C1 segment of cervical spinal cord (tissue), 14 donors: Measurements from ENCODE around the gene EID2B.
A peak's percentile ranks its signal among the peaks of the same experiment; 100 is the strongest.

Experiments
- DNase-seq, 14 donors: peaks; one replicate each; lab custom pipeline; 2025; lab: John Stamatoyannopoulos, UW

Gene EID2B

DNA sequence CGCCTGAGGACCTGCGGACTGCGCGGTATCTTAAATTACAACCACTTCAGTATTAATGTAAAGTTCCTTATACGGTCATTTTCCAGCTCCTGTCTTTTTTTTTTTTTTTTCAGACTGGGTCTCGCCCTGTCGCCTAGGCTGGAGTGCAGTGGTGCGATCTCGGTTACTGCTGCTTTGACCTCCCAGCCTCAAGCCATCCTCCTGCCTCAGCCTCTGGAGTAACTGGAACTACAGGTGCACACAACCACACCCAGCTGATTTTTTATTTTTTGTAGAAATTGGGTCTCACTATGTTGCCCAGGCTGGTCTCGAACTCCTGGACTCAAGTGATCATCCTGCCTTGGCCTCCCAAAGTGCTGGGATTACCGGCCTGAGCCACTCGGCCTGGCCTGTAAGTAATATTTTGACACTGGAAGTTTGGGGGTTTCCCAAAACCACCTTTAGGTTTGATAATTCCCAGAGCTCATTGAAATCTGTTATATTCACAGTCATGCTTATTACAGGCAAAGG, 406 bp upstream of the EID2B start:
- DNase-seq = no peak

DNA sequence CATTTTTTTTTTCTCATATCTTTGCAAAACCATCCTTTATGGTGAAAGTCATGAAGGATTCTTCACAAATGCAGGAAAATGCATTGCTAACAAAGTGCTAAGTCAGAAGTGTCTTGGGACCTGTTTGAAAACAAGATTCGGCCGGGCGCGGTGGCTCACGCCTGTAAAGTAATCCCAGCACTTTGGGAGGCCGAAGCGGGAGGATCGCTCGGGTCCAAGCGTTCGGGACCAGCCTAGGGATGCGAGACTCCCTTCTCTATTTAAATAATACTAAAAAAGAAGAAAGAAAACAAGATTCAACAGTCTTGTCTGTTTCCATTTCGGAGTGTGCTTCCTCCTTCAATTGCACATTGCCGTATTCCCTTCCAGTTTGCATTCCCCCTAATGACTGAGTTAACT, 819 bp downstream of the EID2B start:
- no peak for DNase-seq

DNA sequence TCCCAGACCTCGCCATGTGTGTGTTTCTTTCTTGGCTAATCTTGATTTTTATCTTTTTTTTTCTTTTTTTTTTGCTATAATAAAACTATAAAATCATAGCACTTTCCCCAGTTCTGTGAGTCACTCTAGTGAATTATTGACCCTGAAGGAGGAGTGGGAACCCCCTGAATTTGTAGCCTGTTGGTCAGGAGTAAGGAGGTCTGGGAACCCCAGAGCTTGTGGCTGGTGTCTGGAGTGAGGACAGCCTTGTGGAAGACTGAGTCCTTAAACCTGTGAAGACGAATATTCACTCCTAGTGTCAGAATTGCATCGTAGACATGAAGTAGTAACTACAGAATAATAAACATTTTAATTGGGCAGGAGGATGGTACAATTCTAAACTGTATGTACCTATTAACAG, 7.4 kb downstream of the EID2B start:
- no peak for DNase-seq

DNA sequence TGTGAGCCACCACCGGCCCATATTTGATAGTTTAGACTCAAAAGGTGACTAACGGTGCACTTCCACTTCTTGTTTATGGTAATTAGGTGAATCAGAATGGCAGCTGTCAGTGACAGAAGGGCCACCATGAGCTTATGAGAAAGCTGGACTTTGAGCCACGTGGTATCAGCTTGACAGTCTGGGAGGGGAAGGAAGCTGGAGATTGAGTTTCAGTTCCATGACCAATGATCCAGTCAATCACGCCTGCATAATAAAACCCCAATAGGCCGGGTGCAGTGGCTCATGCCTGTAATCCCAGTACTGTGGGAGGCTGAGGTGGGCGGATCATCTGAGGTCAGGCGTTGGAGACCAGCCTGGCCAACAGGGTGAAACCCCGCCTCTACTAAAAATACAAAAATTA, 8.2 kb downstream of the EID2B start:
- no peak for DNase-seq

DNA sequence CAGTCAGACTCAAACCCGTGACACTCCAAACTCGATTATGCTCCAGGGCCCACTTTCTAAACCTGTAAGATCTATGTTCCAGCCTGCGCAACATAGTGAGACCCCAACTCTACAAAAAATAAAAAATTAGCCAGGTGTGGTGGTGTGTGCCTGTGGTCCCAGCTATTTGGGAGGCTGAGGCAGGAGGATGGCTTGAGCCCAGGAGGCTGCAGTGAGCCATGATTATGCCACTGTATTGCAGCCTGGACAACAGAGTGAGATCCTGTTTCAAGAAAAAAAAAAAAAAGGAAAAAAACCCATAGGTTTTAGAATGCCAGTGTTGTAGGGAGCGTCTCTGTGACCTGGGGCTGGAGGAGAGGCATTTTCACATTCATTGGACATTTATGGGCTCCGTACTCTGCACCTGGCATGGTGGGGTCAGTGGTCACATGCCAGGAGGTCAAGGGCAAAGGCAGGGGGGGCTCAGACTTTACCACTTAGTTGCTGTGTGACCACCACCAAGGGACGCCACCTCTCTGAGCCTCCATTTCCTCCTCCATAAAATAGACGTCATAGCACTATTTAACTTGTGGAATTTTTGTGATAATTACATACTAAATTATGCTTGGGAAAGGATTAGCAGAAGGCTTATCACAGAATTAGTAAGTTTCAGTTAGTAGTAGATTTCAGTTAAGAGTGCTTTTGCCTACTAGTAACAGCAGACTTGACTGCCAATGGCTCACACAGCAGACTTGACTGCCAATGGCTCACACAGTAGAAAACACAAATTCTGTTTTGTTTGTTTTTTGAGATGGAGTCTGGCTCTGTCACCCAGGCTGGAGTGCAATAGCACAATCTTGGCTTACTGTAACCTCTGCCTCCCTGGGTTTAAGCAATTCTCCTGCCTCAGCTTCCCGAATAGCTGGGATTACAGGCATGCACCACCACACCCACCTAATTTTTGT, 11.8 kb downstream of the EID2B start:
- no peak for DNase-seq

DNA sequence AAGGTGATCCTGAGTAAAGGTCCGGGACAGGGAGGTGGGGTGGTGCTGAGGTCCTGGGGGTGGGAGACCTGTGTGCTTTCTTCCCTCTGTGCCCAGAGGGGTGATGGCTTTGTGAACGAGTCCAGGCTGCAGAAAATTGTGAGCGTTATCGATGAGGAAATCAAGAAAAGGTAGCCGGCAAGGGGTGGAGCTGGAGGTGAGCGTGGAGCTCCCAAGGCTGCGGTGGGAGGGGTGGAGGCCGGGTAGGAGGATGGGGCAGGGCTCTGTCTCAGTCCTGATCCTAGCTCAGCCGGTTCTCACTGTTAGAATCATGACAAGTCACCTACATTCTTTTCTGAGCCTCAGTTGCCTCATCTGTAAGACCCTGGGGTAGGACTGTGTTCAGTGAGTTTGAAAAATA, 13.7 kb downstream of the EID2B start:
- DNase-seq = no peak

DNA sequence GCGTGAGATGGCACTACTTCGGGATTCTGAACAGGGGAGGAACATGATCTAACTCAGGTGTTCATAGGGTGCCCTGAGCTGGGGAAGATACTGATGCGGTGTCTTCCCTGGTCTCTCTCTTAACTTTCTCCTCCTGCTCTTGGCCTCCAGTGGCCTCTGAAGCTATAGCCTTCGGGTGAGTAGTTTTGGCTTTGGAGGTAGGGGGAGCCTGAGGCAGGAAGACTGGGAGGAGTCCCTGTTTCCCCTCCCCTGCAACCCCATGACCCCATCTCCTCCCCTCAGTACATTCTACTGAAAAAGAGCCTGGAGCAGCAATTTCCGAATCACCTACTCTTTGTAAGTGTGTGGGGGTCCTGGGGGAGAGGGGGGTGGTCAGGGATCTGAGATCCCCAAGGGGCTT, 14.2 kb downstream of the EID2B start:
- DNase-seq = no peak

DNA sequence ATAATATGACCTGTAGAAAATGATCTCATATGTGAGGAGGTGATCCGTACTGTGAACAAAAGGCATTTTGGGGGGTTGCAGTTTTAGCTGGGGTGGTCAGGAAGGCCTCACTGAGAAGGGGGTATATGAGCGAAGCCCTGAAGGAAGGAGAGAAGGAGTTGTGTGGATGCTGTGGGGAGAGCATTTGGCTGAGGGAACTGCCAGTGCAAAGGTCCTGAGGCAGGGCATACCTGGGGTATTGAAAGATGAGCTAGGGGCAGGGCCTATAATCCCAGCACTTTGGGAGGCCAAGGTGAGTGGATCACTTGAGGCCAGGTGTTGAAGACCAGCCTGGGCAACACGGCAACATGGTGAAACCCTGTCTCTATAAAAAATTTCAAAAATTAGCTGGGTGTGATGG, 15.2 kb downstream of the EID2B start:
- DNase-seq = no peak

DNA sequence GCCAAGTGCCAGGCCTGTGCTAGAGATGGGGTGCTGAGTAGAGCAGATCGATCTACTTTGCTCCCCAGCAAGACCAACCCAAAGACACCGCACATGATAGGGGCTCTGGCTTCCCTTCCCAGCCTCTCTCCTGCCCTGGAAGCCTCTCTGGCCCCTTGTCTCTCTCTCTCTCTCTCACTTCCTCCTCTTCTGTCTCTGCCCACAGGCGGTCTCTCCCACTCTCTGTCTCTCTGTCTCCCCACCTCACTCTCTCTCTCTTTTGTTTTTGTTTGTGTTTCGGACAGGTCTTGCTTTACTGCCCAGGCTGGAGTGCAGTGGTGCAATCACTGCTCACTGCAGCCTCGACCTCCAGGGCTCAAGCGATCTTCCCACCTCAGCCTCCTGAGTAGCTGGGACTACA, 16.4 kb downstream of the EID2B start:
- no peak for DNase-seq

DNA sequence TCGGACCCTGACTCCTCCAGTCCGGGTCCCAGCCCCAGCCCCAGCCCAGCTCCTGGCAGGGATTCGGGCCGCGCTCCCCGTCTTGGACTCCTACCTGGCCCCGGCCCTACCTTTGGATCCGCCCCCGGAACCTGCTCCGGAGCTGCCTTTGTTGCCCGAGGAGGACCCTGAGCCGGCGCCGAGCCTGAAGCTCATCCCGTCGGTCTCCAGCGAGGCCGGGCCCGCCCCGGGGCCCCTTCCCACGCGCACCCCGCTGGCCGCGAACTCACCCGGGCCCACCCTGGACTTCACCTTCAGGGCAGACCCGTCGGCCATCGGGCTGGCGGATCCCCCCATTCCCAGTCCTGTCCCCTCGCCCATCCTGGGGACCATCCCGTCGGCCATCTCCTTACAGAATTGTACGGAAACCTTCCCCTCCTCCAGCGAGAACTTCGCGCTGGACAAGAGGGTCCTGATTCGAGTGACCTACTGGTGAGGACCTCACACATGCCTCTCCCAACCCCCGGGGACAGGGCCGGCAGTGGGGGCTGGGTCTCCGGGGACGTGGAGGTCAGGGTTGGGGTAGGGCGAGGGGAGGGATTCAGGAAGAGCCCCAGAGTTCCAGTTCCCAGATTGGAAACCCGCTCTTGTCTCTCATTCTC, 17.0 kb downstream of the EID2B start:
- DNase-seq = no peak

DNA sequence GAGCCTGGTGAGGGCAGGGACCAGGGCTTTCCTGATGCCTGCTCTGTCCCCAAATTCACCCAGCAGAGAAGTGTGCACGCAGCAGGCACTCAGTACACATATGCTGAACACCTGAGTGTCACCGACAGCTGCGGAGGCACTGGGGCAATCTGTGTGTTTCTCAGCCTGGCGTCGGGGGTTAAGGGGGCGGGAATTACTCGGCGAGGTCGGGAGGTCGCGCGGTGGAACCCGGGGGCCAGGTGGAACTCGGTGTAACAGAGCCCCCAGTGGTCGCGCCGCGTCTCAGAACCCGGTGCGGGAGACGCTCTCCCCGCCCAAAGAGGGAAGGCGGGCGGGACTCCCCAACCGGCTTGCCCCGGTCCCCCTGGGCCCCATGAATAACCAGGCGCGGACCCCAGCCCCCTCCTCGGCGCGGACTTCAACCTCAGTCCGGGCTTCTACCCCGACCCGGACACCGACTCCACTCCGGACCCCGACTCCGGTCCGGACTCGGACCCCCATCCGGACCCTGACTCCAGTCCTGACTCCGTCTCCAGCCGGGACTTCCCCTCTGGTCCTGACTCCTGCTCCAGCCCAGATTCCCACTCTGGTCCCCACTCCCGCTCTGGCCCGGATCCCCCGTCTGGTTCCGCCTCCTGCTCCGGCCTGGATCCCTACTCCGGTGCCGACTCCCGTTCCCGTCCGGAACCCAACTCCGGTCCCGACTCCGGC, 17.7 kb downstream of the EID2B start, which contains the start of gene SELENOV:
Gene SELENOV, plus strand, starts transcription at position 300 of the 711 bp plus-strand sequence. Its CDS starts 74 bp downstream, at position 374.
- no peak for DNase-seq

DNA sequence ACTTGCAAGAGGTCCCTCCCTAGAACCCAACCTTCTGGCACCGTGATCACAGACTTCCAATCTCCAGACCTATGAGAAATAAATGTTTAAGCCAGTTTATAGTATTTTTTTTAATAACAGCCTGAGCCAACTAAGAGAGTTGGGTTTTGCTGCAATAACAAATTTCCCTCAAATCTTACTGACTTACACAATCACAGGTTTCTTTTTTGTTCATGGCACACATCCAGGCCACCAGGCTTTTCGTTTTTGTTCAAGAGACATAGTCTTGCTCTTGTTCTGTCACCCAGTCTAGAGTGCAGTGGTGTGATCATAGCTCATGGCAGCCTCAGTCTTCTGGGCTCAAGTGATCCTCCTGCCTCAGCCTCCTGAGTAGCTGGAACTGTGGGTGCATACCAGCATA, 19.7 kb downstream of the EID2B start:
- no peak for DNase-seq

DNA sequence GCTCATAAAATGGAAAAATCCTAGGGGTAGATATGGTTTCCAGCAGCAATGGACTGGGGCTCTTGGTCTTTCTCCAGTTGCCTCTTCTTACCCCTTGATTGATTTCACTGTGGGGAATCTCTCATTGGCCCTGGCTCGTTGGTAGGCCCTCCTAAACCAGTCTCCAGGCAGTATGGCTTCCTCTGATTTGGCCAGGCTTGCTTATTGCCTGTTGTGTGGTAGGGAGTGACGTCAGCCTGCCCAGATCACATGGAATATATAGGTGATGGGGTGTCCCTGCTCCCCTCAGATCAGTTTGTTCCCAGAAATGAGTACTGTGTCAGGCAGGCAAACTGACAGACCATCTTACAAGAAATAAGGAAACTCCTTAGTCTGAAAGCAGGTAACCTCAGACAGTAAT, 23.4 kb downstream of the EID2B start:
- no peak for DNase-seq

DNA sequence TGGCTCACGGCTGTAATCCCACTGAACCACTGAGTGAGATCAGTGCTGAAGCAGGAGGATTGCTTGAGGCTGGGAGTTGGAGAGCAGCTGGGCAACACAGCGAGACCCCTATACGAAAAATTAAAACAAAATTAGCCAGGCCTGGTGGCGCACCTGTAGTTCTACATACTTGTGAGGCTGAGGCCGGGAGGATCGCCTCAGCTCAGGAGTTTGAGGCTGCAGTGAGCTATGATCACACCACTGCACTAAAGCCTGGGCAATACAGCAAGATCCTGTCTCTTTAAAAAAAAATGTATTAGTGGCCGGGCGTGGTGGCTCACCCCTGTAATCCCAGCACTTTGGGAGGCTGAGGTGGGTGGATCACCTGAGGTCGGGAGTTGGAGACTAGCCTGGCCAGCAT, 24.0 kb downstream of the EID2B start:
- DNase-seq = no peak

DNA sequence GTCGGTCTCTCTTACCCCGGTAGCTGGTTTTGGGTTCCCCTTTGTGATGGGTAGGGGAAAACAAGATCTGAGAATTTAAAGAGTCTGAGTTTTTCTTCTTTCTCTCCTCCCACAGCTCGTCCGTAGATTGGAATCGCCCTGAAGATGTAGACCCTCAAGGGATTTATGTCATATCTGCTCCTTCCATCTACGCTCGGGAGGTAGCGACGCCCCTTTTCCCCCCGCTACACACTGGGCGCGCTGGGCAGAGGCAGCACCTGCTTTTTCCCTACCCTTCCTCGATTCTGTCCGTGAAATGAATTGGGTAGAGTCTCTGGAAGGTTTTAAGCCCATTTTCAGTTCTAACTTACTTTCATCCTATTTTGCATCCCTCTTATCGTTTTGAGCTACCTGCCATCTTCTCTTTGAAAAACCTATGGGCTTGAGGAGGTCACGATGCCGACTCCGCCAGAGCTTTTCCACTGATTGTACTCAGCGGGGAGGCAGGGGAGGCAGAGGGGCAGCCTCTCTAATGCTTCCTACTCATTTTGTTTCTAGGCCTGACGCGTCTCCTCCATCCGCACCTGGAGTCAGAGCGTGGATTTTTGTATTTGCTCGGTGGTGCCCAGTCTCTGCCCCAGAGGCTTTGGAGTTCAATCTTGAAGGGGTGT, 24.8 kb downstream of the EID2B start:
- no peak for DNase-seq

DNA sequence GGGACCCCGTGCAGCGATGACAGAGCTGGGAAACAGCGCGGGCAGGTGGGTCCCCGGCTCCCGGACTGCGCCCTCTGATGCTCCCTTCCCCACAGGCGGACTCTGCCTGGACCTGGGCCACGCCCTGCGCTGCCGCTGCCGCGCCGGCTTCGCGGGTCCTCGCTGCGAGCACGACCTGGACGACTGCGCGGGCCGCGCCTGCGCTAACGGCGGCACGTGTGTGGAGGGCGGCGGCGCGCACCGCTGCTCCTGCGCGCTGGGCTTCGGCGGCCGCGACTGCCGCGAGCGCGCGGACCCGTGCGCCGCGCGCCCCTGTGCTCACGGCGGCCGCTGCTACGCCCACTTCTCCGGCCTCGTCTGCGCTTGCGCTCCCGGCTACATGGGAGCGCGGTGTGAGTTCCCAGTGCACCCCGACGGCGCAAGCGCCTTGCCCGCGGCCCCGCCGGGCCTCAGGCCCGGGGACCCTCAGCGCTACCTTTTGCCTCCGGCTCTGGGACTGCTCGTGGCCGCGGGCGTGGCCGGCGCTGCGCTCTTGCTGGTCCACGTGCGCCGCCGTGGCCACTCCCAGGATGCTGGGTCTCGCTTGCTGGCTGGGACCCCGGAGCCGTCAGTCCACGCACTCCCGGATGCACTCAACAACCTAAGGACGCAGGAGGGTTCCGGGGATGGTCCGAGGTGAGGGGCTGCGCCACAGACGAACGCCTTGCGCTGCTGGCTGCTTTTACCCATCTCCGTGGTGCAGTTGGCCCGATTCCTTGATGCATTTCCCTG, 25.5 kb downstream of the EID2B start:
- peak in 3 of 14 donors; percentile 3 to 27 (median 15) for DNase-seq

DNA sequence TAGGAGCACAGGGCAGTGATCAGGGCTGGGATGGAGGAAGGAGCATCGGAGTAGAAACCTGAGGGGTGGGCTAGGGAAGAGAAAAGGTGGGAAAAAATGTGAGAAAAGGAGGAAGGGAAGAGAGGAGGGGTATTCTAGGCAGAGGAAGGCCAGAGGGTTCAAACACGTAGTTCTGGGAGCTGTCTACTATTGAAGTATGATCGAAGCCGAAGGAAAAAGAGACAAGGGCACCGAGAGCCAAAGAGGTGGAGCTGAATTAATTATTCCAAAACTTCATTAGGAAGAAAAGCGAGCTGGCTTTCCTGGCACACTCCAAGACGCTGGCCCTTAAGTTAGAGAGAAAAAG, 26.1 kb downstream of the EID2B start:
- DNase-seq = no peak

DNA sequence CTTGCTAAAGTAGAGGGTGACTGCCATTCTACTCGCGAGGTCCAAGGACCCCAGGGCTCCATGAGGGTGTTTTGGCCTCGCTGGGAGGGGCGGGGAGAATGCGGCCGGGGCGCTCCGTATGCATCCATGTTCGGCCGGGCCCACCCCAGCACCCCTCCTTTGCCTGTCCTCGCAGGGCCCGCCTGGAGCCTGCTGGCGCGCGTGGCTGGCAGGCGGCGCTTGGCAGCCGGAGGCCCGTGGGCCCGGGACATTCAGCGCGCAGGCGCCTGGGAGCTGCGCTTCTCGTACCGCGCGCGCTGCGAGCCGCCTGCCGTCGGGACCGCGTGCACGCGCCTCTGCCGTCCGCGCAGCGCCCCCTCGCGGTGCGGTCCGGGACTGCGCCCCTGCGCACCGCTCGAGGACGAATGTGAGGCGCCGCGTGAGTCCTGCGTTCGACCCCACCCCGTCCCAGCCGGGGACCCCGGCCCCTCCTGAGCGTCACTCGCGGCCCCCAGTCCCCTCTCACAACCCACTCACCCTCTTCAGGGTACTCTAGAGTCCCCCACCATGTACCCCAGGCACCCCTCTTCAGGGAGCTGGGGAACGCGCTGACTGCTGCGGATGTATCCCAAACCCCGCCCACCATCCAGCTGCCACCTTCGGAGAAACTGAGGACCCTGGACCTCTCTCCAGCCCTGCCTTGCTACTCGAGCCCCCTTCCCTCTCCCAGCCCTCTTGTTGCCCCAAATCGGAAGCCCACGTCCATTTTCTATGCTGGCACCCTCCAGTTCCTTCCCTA, 29.8 kb downstream of the EID2B start:
- peak in 3 of 14 donors; percentile 1 to 39 (median 15) for DNase-seq

DNA sequence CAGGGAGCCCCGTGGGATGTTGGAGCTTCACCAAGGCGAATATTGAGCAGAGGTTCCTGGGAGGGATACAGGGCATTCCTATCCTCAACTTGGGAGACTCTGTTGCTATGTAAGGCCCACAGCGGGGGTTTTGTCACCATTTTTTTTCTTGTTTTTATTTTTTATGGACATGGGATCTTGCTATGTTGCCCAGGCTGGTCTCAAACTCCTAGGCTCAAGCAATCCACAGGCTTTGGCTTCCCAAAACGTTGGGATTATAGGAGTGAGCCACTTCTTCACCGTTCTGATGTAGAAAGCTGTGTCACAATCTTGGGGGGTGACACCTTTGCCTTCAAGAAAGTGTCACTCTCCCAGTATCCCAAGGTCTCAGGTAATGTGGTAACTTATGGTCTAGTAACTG, 31.3 kb downstream of the EID2B start:
- no peak for DNase-seq

DNA sequence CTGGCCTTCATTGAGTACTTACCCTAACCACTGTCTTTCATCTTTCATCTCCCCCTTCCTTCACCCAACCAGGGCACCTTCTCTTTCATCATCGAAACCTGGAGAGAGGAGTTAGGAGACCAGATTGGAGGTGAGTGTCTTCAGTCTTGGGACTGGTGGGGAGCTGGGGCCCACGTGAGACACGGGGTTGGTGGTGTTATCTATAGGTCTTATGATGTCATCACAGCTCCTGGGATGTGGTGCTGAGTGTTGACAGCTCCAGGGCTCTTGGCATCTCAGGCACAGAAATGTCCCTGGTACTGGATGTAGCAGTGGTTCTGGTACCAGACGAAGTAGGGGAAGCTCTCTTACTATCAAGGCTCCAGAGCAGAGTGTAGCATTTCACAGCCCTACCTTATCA, 32.1 kb downstream of the EID2B start:
- no peak for DNase-seq
